H1 (cell line): ENCODE data around the gene LEO1. TPM values are rescaled to one million over a fixed set of nuclear protein-coding genes. Genes with fewer than 3 reads are reported as not detected.

Source experiments
- CTCF ChIA-PET: fragments of 300-600 bp; sonication (Branson Sonifier 250); formaldehyde crosslinking; loops from one replicate; lab custom pipeline; 2021; ENCODE audit not compliant: partially characterized antibody; lab: Charles Lee
- POLR2A ChIA-PET: fragments of 300-600 bp; sonication (Branson Sonifier 250); formaldehyde crosslinking; loops from one replicate; lab custom pipeline; 2021; ENCODE audit warnings: inconsistent platforms; ENCODE audit not compliant: partially characterized antibody; lab: Charles Lee
- DNase-seq, 2 experiments: peaks; one replicate each; pipeline versions ENCODE4 v3.0.0 to v3.0.0-alpha.2; 2010 to 2022; ENCODE audit warnings: low spot score in 2 of 2, low read depth in 1 of 2, mixed read lengths in 1 of 2
- FAIRE-seq: peaks from 2 replicates; lab custom pipeline; 2011; peaks lifted over from hg19 to GRCh38; lab: Jason Lieb, UNC
- H2AFZ ChIP-seq: 2 replicates; pipeline ENCODE4 v1.8.1; 2012; ENCODE audit warnings: low read length, inconsistent platforms
- H2AK5ac ChIP-seq: 2 replicates; pipeline ENCODE4 v1.6.1; 2013; ENCODE audit warnings: low read depth, low read length
- H2BK120ac ChIP-seq: replicated peaks from 2 replicates; pipeline ENCODE3; 2013; ENCODE audit warnings: low read depth, low read length, inconsistent platforms
- H2BK12ac ChIP-seq: 2 replicates; pipeline ENCODE4 v1.6.1; 2013; ENCODE audit warnings: low read depth, low read length
- H2BK15ac ChIP-seq: 2 replicates; pipeline ENCODE4 v1.6.1; 2013; ENCODE audit warnings: low read length
- H2BK20ac ChIP-seq: 2 replicates; pipeline ENCODE4 v1.6.1; 2013; ENCODE audit warnings: low read length
- H2BK5ac ChIP-seq: 2 replicates; pipeline ENCODE4 v1.6.1; 2013; ENCODE audit warnings: low read depth, low read length
- H3K14ac ChIP-seq: 2 replicates; pipeline ENCODE4 v1.6.1; 2013; ENCODE audit warnings: inconsistent platforms; ENCODE audit not compliant: insufficient read length
- H3K18ac ChIP-seq: 2 replicates; pipeline ENCODE4 v1.6.1; 2013; ENCODE audit warnings: low read length; ENCODE audit errors: extremely low read depth
- H3K23ac ChIP-seq: 2 replicates; pipeline ENCODE4 v1.6.1; 2013; ENCODE audit warnings: inconsistent platforms; ENCODE audit not compliant: insufficient read length
- H3K23me2 ChIP-seq: 2 replicates; pipeline ENCODE4 v1.6.1; 2013; ENCODE audit warnings: low read depth, low read length
- H3K27ac ChIP-seq: 2 replicates; pipeline ENCODE4 v1.6.1; 2011; ENCODE audit warnings: low read depth, low read length, inconsistent platforms
- H3K27me3 ChIP-seq, 4 experiments: replicated peaks in 1 of 4; 1 replicate in 1 of 4; 2 replicates in 3 of 4; pipeline versions ENCODE4 v1.6.1 to v1.8.1; 2011 to 2013; ENCODE audit warnings: low read length in 3 of 4, mild to moderate bottlenecking in 3 of 4, inconsistent platforms in 2 of 4, mixed read lengths in 2 of 4, moderate library complexity in 1 of 4; ENCODE audit not compliant: control insufficient read depth in 3 of 4, insufficient read depth in 3 of 4; ENCODE audit errors: extremely low read depth in 1 of 4
- H3K36me3 ChIP-seq, 4 experiments: 2 replicates each; pipeline versions ENCODE4 v1.6.1 to v1.8.1; 2011 to 2013; ENCODE audit warnings: mild to moderate bottlenecking in 4 of 4, low read length in 3 of 4, moderate library complexity in 2 of 4, control low read depth in 1 of 4, inconsistent platforms in 1 of 4; ENCODE audit not compliant: insufficient read depth in 4 of 4, control insufficient read depth in 2 of 4
- H3K4ac ChIP-seq: replicated peaks from 2 replicates; pipeline ENCODE3; 2013; ENCODE audit warnings: low read length, low read depth, mixed read lengths, inconsistent platforms; ENCODE audit not compliant: insufficient read length
- H3K4me1 ChIP-seq, 4 experiments: replicated peaks in 1 of 4; 1 replicate in 1 of 4; 2 replicates in 3 of 4; pipeline versions ENCODE4 v1.6.1 to v1.8.1; 2011 to 2013; ENCODE audit warnings: low read length in 3 of 4, inconsistent platforms in 2 of 4, mixed read lengths in 1 of 4; ENCODE audit not compliant: insufficient read depth in 4 of 4, control insufficient read depth in 3 of 4
- H3K4me2 ChIP-seq, 2 experiments: 2 replicates each; pipeline versions ENCODE4 v1.6.1 to v1.8.1; 2011 to 2013; ENCODE audit warnings: low read depth in 2 of 2, low read length in 2 of 2, control low read depth in 1 of 2, inconsistent platforms in 1 of 2, mild to moderate bottlenecking in 1 of 2; ENCODE audit not compliant: insufficient read depth in 1 of 2
- H3K4me3 ChIP-seq, 4 experiments: fragments of 200-600, 300-600 bp in 1 of 4; sonication (generic), shearing (Covaris generic), sonication (Bioruptor Twin) in 1 of 4; 2 replicates each; pipeline versions ENCODE4 v1.5.1 to v1.8.1; 2011 to 2016; ENCODE audit warnings: low read length in 4 of 4, low read depth in 3 of 4, control low read depth in 2 of 4, inconsistent platforms in 2 of 4, mild to moderate bottlenecking in 2 of 4, mixed read lengths in 1 of 4, moderate library complexity in 1 of 4; ENCODE audit not compliant: insufficient read depth in 2 of 4; ENCODE audit errors: extremely low read depth in 1 of 4
- H3K56ac ChIP-seq: replicated peaks from 2 replicates; pipeline ENCODE3; 2013; ENCODE audit warnings: low read depth, mild to moderate bottlenecking, mixed read lengths, low read length, inconsistent platforms; ENCODE audit not compliant: insufficient read length
- H3K79me1 ChIP-seq: 2 replicates; pipeline ENCODE4 v1.6.1; 2013; ENCODE audit warnings: low read depth, low read length, control low read depth
- H3K79me2 ChIP-seq, 2 experiments: 2 replicates each; pipeline versions ENCODE4 v1.6.1 to v1.8.1; 2012 to 2013; ENCODE audit warnings: low read length in 2 of 2, mild to moderate bottlenecking in 2 of 2, inconsistent platforms in 1 of 2; ENCODE audit not compliant: insufficient read depth in 2 of 2, control insufficient read depth in 1 of 2
- H3K9ac ChIP-seq, 4 experiments: replicated peaks in 1 of 4; 1 replicate in 1 of 4; 2 replicates in 3 of 4; pipeline versions ENCODE4 v1.6.1 to v1.8.1; 2011 to 2013; ENCODE audit warnings: low read depth in 3 of 4, low read length in 3 of 4, control low read depth in 2 of 4, mild to moderate bottlenecking in 2 of 4, moderate library complexity in 2 of 4, inconsistent platforms in 1 of 4; ENCODE audit errors: extremely low read depth in 1 of 4
- H3K9me3 ChIP-seq, 2 experiments: 2 replicates each; pipeline versions ENCODE4 v1.6.1 to v1.8.1; 2012 to 2013; ENCODE audit warnings: mild to moderate bottlenecking in 2 of 2, moderate library complexity in 2 of 2, control low read depth in 1 of 2, inconsistent platforms in 1 of 2, low read depth in 1 of 2, low read length in 1 of 2, mixed read lengths in 1 of 2; ENCODE audit not compliant: insufficient read depth in 2 of 2
- H4K20me1 ChIP-seq, 2 experiments: replicated peaks in 1 of 2; 2 replicates each; pipeline versions ENCODE3 to v1.8.1; 2011 to 2013; ENCODE audit warnings: inconsistent platforms in 2 of 2, low read length in 2 of 2, mild to moderate bottlenecking in 1 of 2; ENCODE audit not compliant: insufficient read depth in 2 of 2, control insufficient read depth in 1 of 2
- H4K5ac ChIP-seq: 2 replicates; pipeline ENCODE4 v1.6.1; 2013; ENCODE audit warnings: low read length, low read depth, mixed read lengths, inconsistent platforms; ENCODE audit not compliant: insufficient read length
- H4K8ac ChIP-seq: 2 replicates; pipeline ENCODE4 v1.8.0; 2013; ENCODE audit warnings: mild to moderate bottlenecking, moderate library complexity, low read length, inconsistent platforms; ENCODE audit not compliant: insufficient read depth; ENCODE audit errors: extremely low read depth
- H4K91ac ChIP-seq: replicated peaks from 2 replicates; pipeline ENCODE3; 2013; ENCODE audit warnings: low read length, mixed read lengths, inconsistent platforms; ENCODE audit not compliant: insufficient read length
- ATF2 ChIP-seq: IDR thresholded peaks from 2 replicates; pipeline ENCODE4 v1.6.1; 2012; ENCODE audit warnings: low read length, inconsistent platforms
- BRCA1 ChIP-seq: IDR thresholded peaks from 2 replicates; pipeline ENCODE4 v1.6.1; 2012; ENCODE audit warnings: low read depth, low read length, improper control_type of control experiment
- CHD1 ChIP-seq: IDR thresholded peaks from 2 replicates; pipeline ENCODE4 v1.6.1; 2012; ENCODE audit warnings: low read depth, low read length, improper control_type of control experiment
- GTF2F1 ChIP-seq: IDR thresholded peaks from 2 replicates; pipeline ENCODE4 v1.6.1; 2012; ENCODE audit warnings: low read depth, low read length, improper control_type of control experiment, borderline replicate concordance
- KDM1A ChIP-seq: fragments of 200-600, 300-600 bp; sonication (generic); IDR thresholded peaks from 2 replicates; pipeline ENCODE4 v1.7.1; 2016; ENCODE audit warnings: mild to moderate bottlenecking, low read length, borderline replicate concordance
- KDM5A ChIP-seq: fragments of 200-600 bp; IDR thresholded peaks from 2 replicates; pipeline ENCODE4 v1.7.1; 2012; ENCODE audit warnings: mild to moderate bottlenecking, low read length, inconsistent platforms, mixed read lengths
- POLR2A ChIP-seq, 2 experiments: IDR thresholded peaks; 1 replicate in 1 of 2; 2 replicates in 1 of 2; pipeline ENCODE4 v1.6.1; 2011; ENCODE audit warnings: low read depth in 2 of 2, low read length in 2 of 2, mild to moderate bottlenecking in 2 of 2; ENCODE audit errors: control extremely low read depth in 1 of 2
- RBBP5 ChIP-seq: IDR thresholded peaks from 2 replicates; pipeline ENCODE4 v1.7.1; 2012; ENCODE audit warnings: low read depth, mild to moderate bottlenecking, inconsistent platforms, low read length, moderate library complexity, borderline replicate concordance
- SUZ12 ChIP-seq: fragments of 200-600 bp; sonication (generic); IDR thresholded peaks from 2 replicates; pipeline ENCODE4 v1.6.1; 2012; ENCODE audit warnings: mild to moderate bottlenecking, inconsistent platforms, low read length, moderate library complexity, mixed read lengths
- TCF12 ChIP-seq: IDR thresholded peaks from 2 replicates; pipeline ENCODE4 v1.6.1; 2011; ENCODE audit warnings: low read depth, mild to moderate bottlenecking, low read length
- USF2 ChIP-seq: IDR thresholded peaks from 2 replicates; pipeline ENCODE4 v1.6.1; 2011; ENCODE audit warnings: low read length, improper control_type of control experiment
- WGBS, 2 experiments: shearing (Covaris generic) in 1 of 2; methylation state at CpG; one replicate each; pipeline versions ENCODE4 v1.1.6 to v1.1.7; 2013 to 2015; ENCODE audit warnings: low lambda C conversion rate in 2 of 2, mixed read lengths in 2 of 2, inconsistent platforms in 1 of 2, low coverage in 1 of 2, missing lambda C conversion rate in 1 of 2; ENCODE audit not compliant: insufficient replicate concordance in 2 of 2, insufficient coverage in 1 of 2, insufficient read length in 1 of 2; ENCODE audit errors: extremely low coverage in 1 of 2, missing lambda C conversion rate in 1 of 2; 5-methylcytosine and 5-hydroxymethylcytosine counted together
- polyA plus RNA-seq, 7 experiments: library from polyadenylated mRNA; depleted of rRNA in 3 of 7; stranded (reverse) in 5 of 7; unstranded in 2 of 7; fragments of >200 nt in 5 of 7; fragments of 200-250 nt in 2 of 7; gene quantifications; 1 replicate in 5 of 7; 2 replicates in 1 of 7; 4 replicates in 1 of 7; pipeline versions ENCODE4 v1.2.1 to v1.2.3, GENCODE V29; 2011 to 2013; ENCODE audit warnings: missing spikeins in 2 of 7, mixed read lengths in 2 of 7
- total RNA-seq: library from RNA; stranded (reverse); fragmentation: NEBNext Ultra II Directional; extraction: Animal tissue kit (Norgen Biotek cat#: 25700); gene quantifications from 2 replicates; pipeline ENCODE4 v1.2.1, GENCODE V29; 2021

LEO1 gene
- total and polyA plus RNA-seq, 2 of the 8 experiments (the other 6 are each of a cell fraction or from before 2014, with no cell fraction given) = 1.6 to 27.4 TPM

GRCh38 chr15:52006702-52007340 lies 35.2 kb upstream of the LEO1 start:
- H3K4me1 ChIP-seq = no peaks in the 10 kb centered on the region
- DNase-seq = no peak
- POLR2A ChIA-PET = interaction anchor here (0.6 to 1.2 kb wide), 3 partner anchors 8 to 13 kb away, joined by 3 to 4 read pairs (median 3); partner anchors contain the start of gene MAPK6
- CTCF ChIA-PET = interaction anchor here (3.8 kb wide), 1 partner anchor 71 kb away, joined by 10 read pairs; no protein-coding TSS in a partner anchor
- no peaks in the 10 kb centered on the region for H3K27me3 ChIP-seq
- no peaks in the 10 kb centered on the region for H4K20me1 ChIP-seq
- H3K56ac ChIP-seq = no peak overlapping the region
- no peak overlapping the region for H4K5ac ChIP-seq
- H2AFZ ChIP-seq = no peak overlapping the region
- H3K4ac ChIP-seq = no peak overlapping the region
- H3K23me2 ChIP-seq = no peaks in the 10 kb centered on the region
- H3K9ac ChIP-seq = no peak overlapping the region
- no peaks in the 10 kb centered on the region for H3K79me1 ChIP-seq
- H2BK120ac ChIP-seq = no peak overlapping the region
- H3K27ac ChIP-seq = no peak overlapping the region
- no peaks in the 10 kb centered on the region for H3K79me2 ChIP-seq
- FAIRE-seq = no peak
- H3K23ac ChIP-seq = no peak overlapping the region
- no peak overlapping the region for H3K18ac ChIP-seq
- H2BK12ac ChIP-seq = no peak overlapping the region
- H3K9me3 ChIP-seq = no peaks in the 10 kb centered on the region
- 81% methylated on average over 3 of the region's 3 CpGs; no CpG with 5 or more reads in 1 of the 2 experiments for WGBS, 2 experiments
- H2AK5ac ChIP-seq = no peak overlapping the region
- H2BK15ac ChIP-seq = no peak overlapping the region
- H2BK20ac ChIP-seq = no peak overlapping the region
- no peak overlapping the region for H2BK5ac ChIP-seq
- no peak overlapping the region for H3K4me3 ChIP-seq
- H3K36me3 ChIP-seq = no peaks in the 10 kb centered on the region
- no peak overlapping the region for H3K14ac ChIP-seq
- H4K8ac ChIP-seq = no peak overlapping the region
- no peak overlapping the region for H4K91ac ChIP-seq
- H3K4me2 ChIP-seq = no peak overlapping the region
- no peak for TF ChIP-seq CHD1
- TF ChIP-seq BRCA1 = no peak
- no peak for TF ChIP-seq KDM1A
- no peak for TF ChIP-seq RBBP5
- no peak for TF ChIP-seq POLR2A (IDR thresholded peaks at IDR 0.05; ENCODE audit: control extremely low read depth in 1 of 2, low read depth in 2 of 2, low read length in 2 of 2)
- TF ChIP-seq SUZ12 = no peak
- TF ChIP-seq TCF12 = no peak
- TF ChIP-seq USF2 = no peak
- TF ChIP-seq KDM5A = no peak
- TF ChIP-seq ATF2 = no peak
- TF ChIP-seq GTF2F1 = no peak
